Fibroblast of skin of left biceps (primary cell): ENCODE data around the gene DOCK9.
A peak's percentile ranks its signal among the peaks of the same experiment; 100 is the strongest.

Experiments
- DNase-seq, 2 experiments: peaks; one replicate each; pipeline ENCODE4 v3.0.0-alpha.2; 2013; ENCODE audit warnings: low read depth in 2 of 2

Gene DOCK9

GRCh38 chr13:98851276-98851675 is 126.6 kb downstream of the DOCK9 start:
- no peak for DNase-seq

GRCh38 chr13:98848746-98849145 is 129.1 kb downstream of the DOCK9 start:
- DNase-seq, result peak in 1 of 2 experiments; percentile 5

- DNase-seq, result no peak
These were observed 130.1 kb downstream of the DOCK9 start for GRCh38 chr13:98847780-98848179.

GRCh38 chr13:98846986-98847385 is 130.9 kb downstream of the DOCK9 start:
- no peak for DNase-seq

- no peak for DNase-seq
These were observed 131.3 kb downstream of the DOCK9 start for GRCh38 chr13:98846521-98846920.

GRCh38 chr13:98845742-98846141 is 132.1 kb downstream of the DOCK9 start:
- DNase-seq, result no peak

- DNase-seq, result no peak
These were observed 133.8 kb downstream of the DOCK9 start for GRCh38 chr13:98844021-98844420.

GRCh38 chr13:98843482-98843877 is 134.4 kb downstream of the DOCK9 start:
- DNase-seq, result no peak

GRCh38 chr13:98842858-98843481 is 134.9 kb downstream of the DOCK9 start:
- peak; percentile 31 to 43 for DNase-seq

GRCh38 chr13:98842070-98842469 is 135.8 kb downstream of the DOCK9 start:
- DNase-seq, result no peak

GRCh38 chr13:98839856-98840769 is 137.8 kb downstream of the DOCK9 start:
- peak in 1 of 2 experiments; percentile 23 for DNase-seq

- DNase-seq, result no peak
These were observed 139.1 kb downstream of the DOCK9 start for GRCh38 chr13:98838776-98839175.

GRCh38 chr13:98837896-98838295 is 140.0 kb downstream of the DOCK9 start:
- no peak for DNase-seq

GRCh38 chr13:98835156-98835555 is 142.7 kb downstream of the DOCK9 start:
- no peak for DNase-seq

GRCh38 chr13:98834254-98834960 is 143.5 kb downstream of the DOCK9 start:
- DNase-seq, result no peak

GRCh38 chr13:98831236-98831635 is 146.6 kb downstream of the DOCK9 start:
- DNase-seq, result no peak

GRCh38 chr13:98829541-98829940 is 148.3 kb downstream of the DOCK9 start:
- no peak for DNase-seq

GRCh38 chr13:98828614-98829013 is 149.2 kb downstream of the DOCK9 start:
- DNase-seq, result no peak

GRCh38 chr13:98827449-98827848 is 150.4 kb downstream of the DOCK9 start:
- DNase-seq, result no peak

- no peak for DNase-seq
These were observed 151.7 kb downstream of the DOCK9 start for GRCh38 chr13:98826146-98826545.

- no peak for DNase-seq
These were observed 152.2 kb downstream of the DOCK9 start for GRCh38 chr13:98825659-98826058.

- no peak for DNase-seq
These were observed 153.3 kb downstream of the DOCK9 start for GRCh38 chr13:98824376-98825160.
